GM12872 (cell line): ENCODE results near the gene C4BPB.
A peak's percentile ranks its signal among the peaks of the same experiment; 100 is the strongest.

Source experiments
- TF ChIP-seq, protein P1 (sequence below): IDR thresholded peaks from 3 replicates; pipeline ENCODE4 v1.5.1; 2011; ENCODE audit warnings: low read depth, mild to moderate bottlenecking, low read length, moderate library complexity; ENCODE audit not compliant: insufficient read depth

Gene C4BPB

DNA sequence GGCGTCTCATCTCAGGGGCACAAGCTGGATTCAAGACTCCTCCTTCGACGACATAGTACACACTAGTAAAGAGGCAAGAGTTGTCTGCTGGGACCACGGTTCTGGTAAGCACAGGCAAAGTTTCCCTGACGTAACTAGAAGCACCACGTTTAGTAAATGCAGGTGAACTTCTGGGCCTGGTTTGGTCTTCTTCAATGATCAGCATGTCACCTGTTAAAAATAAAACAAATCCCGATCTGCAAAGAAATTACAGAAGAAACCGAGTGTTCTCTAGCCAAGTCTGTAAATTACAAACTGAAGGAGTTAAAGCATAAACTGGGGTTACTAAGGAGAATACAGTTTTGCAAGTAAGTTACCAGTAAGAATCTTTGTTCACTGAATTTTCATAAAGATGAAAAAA is 39.1 kb upstream of the C4BPB start:
- TF ChIP-seq, protein P1, sequence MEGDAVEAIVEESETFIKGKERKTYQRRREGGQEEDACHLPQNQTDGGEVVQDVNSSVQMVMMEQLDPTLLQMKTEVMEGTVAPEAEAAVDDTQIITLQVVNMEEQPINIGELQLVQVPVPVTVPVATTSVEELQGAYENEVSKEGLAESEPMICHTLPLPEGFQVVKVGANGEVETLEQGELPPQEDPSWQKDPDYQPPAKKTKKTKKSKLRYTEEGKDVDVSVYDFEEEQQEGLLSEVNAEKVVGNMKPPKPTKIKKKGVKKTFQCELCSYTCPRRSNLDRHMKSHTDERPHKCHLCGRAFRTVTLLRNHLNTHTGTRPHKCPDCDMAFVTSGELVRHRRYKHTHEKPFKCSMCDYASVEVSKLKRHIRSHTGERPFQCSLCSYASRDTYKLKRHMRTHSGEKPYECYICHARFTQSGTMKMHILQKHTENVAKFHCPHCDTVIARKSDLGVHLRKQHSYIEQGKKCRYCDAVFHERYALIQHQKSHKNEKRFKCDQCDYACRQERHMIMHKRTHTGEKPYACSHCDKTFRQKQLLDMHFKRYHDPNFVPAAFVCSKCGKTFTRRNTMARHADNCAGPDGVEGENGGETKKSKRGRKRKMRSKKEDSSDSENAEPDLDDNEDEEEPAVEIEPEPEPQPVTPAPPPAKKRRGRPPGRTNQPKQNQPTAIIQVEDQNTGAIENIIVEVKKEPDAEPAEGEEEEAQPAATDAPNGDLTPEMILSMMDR, result no peak

DNA sequence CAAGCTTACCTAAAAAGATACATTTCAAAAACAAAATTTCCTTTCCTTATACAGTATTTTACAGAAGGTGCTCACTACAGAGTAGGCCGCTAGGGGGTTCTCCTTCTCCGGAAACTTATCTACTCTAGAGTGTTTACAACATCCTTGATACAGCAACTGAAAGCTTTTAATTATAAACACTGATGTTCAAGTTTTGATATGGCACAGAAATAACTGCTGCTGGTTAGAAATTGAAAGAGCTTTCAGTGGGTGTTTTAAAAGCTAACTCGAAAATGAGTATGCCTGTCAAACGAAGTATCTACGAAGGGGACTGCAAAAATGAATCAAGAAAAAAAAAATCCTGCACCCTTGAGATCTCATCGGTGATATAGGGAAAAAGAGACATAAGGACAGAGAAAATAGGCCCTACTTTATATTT is 38.7 kb upstream of the C4BPB start:
- TF ChIP-seq, protein P1, result peak; percentile 78

DNA sequence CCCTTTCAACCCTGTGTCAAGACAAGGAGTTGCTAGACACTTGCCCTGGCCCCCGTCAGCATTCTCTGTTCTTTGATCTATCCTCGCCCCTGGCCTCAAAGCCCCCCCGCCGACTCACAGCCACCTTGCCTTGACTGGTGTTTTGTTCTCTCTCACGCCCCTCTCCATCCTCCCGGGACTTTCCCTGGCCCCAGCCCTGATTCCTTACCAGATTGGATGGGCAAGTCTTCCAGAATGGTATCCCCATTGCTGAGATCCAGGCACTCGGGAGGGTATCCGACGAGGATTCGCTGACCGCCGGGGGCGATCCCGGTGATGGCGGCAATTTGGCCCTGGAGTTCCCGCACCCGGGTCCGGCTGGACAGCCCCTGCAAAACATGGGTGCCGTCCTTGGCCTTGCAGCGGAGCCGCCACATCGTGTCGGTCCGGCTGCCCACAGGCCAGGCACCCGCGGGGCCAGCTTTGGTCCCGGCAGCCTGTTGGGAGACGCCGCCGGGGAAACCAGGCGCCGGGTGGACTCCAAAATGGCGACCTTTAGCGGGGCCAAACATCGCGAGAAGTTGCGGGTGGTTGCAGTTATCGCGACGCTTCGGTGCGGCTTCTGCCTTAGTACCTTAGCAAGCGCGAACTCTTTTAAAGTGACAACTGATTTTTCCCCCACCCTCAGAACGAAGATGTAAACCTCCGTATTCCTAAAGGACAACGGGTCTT is 38.0 kb upstream of the C4BPB start:
- TF ChIP-seq, protein P1, result no peak

DNA sequence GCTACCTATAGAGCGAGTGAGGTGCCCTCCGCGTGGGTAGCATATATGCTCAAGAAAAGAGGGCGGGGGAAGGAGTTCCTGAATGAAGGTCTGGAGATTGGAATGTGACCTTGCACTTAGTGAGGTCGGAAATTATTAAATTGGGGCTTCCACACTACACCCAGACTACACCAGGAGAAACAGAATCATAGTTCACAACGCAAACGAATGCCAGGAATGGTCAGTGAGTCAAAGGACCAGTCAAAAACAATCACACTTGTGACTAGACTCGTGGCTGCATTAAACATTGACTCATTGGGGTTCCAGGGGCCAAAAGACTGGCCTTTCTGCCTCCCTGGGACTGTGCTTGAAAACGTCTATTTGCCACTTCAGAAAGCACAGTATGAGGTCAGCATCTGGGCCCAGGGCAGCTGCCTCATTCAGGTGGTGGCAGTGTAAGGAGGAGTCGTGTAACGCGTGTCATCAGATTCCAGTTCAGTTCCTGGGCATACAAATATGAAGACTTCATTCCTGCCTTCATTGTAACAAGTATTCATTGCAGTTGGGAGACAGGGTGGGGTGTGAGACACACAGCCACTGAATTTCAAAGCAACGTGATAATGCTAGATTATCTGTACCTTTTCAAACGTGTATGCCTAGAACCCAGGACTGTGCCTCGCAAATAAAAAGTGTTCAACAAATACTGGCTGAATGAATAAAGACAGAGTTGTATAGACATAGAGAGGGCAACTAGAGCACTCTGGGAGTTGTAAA is 37.3 kb upstream of the C4BPB start, which contains the start of gene YOD1:
TSS of gene YOD1 (minus strand) at position 18 of the 753 bp plus-strand sequence. CDS start 178 bp downstream, outside the sequence.
- TF ChIP-seq, protein P1, result no peak

DNA sequence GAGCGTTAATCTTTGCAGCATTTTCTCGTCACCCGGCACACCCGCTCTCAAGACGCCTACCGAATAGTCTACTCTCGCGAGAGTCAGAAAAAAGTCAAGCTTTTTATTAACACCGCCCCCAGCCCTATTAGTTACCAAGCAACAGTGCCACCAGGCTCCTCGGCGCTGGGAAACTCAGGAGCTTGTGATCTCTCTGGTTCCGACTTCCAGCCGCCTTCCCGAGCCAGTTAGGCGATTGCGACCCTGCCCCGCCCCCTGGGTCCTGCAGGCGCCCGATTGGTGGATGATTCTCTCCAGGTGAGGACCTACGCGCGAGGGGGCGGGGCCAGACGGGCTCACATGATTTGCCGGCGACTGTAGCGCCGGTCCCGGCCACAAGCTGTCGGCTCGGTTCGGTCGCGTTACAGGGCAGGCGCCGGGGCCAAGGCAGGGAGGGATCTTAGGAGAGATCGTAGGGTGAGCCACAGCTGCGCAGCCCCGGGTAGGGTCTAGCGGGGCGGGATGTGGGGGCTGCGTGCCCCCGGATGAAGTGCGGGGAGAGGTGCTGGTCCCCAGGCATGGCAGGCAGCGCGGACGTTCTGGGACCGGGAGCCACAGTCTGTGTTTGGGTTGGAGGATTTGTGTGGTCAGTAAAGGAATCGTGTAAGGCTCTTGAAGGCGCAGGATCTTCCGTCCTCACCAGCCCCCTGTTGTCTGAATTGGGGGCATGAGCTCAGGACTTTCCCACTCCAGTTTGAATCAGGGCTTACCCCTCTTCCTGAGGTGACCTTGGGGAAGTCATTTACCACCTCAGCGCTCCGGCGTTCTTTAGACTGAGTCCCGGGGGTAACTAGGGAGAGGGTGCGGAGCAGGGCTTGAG is 35.5 kb upstream of the C4BPB start, which contains the start of gene PFKFB2:
TSS of gene PFKFB2 (plus strand) at position 365 of the 859 bp plus-strand sequence. CDS start 1,443 bp downstream, outside the sequence.
- TF ChIP-seq, protein P1, result peak; percentile 31; the same call in 2 of the 3 replicates

DNA sequence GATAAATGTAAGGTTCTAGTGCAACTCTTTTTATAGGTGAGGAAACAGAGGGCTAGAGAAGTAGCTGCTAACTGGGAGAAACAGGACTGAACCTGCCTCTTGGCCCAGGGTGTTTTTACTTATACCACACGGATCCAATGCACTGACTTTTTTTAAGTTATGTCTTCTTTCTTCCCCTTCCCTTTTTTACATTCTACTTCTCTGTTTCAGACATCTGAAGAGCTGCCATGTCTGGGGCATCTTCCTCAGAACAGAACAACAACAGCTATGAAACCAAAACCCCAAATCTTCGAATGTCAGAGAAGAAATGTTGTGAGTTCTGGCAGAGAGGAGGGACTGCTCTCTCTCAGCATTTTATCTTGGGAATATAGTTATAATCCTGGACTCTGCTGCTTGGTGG is 34.2 kb upstream of the C4BPB start:
- TF ChIP-seq, protein P1, result no peak

DNA sequence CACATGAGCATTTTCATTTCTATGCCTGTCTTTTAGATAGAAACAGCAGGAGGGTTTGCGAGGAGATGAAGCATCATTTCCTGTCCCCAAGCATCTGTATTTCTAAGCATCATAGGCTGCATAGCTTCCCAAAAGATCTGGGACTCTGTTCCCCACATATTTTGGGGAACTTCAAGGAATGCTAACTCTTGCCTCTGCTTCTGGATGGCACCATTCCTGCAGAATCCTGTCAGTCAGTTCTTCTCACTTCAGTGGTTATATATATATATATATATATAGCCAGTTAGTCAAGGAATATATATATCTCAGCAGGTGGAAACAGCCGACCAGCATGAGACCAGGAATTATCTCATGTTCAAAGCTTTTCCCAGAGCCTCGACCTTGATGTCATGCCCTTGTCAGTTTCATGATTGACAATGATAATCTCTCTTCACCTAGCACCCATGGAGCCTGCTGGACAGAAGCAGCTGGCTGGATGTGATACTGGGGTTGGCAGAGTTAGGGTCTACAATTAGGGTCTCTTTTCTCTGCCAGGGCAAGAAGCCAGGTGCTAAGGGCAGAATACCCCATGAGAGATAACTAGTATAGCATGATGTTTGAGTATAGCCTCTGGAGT is 33.2 kb upstream of the C4BPB start:
- TF ChIP-seq, protein P1, result no peak
